ENCODE results near the gene MRPL53.
"Not testable (repeated sequence)": the region's sequence is repeated elsewhere in the genome, so short reads cannot be mapped to it uniquely, and the experiment has no call there.

Gene MRPL53

DNA sequence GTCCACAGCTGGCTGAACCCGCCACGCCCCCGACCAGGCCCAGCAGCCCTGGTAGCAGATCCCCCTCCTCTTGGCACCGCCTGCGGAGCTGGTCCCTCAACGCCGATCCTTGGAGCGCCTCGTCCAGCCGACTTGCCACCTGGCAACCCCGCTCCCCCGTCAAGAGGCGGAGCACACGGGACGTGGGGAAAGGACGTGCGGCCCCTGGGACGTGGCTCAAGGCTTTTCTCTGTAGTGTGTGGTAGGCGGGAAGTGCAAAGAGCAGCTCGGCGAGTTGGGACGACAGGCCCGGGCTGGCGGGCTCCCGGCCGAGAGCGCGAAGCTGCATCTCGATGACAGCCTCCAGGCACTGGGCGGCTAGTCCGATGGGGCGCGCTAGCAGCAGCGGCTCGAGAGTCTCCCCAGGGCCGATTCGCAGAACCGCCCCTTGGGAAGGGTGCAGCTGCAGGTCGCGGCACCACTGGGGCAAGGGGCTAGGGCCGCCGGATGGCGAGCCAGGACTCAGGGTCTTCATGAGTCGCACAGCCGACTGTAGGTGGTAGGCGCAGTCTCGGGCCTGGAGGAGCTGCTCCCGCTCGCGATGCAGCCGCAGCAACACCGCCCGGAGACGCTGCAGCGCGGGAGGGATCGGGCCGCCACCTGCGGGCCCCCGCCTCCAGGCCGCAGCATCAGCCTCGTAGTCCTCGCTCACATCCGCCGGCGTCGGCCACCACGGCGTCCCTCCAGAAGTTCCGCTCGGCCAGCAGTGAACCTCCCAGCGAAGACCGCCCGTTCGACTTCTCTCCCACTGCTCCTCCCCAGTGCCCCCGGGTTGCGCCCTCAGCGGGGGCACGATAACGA lies 9.7 kb upstream of the MRPL53 start:
- no peak for DNase-seq (ENCODE audit: low spot score)

DNA sequence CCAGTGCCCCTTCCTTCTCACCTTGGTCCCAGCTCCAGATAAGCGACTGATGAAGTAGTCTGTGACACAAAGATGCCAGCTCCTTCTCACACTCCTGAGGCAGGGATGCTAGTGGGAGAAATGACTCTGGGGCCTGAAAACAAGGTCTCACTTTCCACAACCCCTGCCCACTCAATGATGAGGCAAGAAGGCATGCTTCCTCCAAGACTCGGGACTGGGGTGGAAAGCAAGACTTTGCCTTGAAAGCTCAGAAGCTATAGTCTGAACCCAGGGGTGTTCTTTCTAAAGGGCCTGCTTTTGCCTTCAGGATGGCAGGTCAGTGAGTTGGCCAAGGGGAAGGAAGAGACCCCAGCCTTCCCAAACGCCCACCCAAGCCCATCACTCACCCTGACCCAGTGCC lies 9.0 kb upstream of the MRPL53 start:
- no peak for DNase-seq (ENCODE audit: low spot score)

DNA sequence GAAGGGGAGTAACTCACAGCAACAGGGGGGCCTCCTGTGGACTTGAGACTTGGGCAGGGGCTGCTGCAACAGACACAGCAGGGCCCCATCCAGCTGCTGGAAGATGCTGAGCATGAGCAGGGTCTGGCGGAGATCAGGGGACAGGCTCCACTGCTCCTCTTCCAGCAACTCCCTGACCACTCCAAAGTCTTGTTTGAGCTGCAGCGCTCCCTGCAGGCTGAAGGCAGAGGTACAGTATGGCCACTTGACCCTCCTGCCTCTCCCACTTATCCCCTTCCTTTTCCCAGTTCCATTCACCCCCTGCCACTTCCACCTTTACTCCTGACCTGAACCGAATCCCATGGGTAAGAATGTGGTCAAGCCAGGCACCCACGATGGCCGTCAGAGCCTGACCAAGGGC lies 2.4 kb upstream of the MRPL53 start:
- DNase-seq (ENCODE audit: low spot score), result no peak

DNA sequence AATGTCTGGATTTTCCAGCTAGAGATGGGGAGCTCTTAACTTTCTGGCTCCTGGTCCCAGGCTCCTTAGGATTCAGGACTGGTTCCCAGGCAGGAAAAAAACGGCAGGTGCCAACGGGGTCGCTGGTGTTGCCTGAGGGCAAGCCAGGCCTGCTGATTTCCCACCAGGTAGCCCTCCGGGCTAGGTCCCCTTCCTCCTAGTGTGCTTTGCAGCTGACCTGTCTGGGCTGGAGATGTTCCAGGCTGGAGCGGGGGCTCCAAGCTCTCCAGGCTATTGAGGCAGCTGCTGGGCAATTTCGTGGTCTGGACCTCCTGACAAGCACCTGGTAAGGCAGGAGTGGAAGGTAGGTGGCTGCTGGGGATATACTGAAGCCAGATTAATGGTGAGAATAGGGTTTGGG lies 2.0 kb upstream of the MRPL53 start:
- no peak for DNase-seq (ENCODE audit: low spot score)

DNA sequence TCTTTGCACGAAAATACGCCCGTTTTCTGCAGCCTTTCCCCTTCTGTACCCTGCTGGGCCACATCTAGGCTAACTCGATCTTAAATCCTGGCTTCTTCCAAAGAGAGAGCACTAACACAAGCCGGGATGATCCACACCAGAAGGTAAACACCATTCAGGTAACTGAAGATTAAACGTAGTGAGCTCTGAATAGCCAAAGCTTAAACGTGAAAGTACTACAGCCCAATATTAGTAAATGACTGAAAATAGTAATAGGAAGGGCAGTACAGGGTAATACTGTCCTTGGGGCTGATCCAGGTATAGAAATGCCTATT lies 422 bp upstream of the MRPL53 start:
- DNase-seq (ENCODE audit: low spot score), result no peak

DNA sequence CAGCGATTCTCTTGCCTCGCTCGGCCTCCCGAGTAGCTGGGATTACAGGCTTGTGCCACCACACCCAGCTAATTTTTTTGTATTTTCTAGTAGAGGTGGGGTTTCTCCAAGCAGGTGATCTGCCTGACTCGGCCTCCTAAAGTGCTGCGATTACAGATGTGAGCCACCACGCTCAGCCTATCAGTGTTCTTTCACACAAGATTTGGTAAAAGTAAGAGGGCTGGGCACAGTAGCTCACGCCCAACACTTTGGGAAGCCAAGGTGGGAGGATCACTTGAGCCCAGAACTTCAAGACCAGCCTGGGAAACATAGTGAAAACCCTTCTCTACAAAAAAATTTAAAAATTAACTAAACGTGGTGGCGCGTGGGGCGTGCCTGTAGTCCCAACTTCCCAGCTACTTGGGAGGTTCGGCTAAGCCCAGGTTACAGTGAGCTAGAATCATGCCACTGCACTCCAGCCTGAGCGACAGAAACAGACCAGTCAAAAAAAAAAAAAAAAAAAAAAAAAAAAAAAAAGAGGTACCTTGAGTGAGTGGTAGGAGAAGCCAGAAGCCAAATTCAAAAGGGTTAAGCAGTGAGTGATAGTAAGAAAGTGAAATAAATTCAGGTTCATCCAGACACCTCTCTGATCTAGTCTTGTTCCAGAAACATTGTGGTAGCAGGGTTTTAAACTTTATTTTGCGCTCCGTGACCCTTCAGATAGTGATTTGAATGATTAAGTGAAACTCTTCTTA lies 981 bp downstream of the MRPL53 start:
- no peak for DNase-seq (ENCODE audit: low spot score)

DNA sequence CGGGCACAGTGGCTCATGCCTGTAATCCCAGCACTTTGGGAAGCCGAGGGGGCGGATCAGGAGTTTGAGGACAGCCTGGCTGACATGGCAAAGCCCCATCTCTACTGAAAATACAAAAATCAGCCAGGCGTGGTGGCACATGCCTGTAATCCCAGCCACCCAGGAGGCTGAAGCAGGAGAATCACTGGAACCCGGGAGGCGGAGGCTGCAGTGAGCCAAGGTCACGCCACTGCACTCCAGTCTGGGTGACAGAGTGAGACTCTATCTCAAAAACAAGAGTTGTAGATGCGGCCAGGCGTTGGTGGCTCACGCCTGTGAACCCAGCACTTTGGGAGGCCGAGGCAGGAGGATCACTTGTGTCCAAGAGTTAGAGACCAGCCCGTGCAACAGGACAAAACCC lies 1.7 kb downstream of the MRPL53 start:
- not testable (repeated sequence) for DNase-seq (ENCODE audit: low spot score)

DNA sequence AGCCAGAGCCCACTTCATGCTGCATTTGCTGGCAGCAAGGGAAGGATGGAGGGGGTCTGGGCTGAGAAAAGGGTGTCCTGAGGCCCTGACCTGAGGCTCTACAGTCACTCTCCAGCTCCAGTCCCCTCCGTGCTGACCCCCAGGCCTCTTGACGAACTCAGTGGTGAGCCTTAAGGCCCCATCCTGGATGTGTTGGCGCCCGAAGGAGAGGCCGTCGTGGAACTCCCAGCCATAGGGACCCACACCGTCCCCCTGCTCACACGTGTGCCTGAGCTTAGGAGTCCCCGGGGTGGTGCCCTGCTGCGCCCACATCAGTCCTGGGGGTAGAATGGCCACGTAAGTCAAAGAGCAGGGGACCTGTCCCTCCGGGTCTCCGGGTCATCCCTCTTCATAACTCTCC lies 8.1 kb downstream of the MRPL53 start:
- DNase-seq (ENCODE audit: low spot score), result no peak

DNA sequence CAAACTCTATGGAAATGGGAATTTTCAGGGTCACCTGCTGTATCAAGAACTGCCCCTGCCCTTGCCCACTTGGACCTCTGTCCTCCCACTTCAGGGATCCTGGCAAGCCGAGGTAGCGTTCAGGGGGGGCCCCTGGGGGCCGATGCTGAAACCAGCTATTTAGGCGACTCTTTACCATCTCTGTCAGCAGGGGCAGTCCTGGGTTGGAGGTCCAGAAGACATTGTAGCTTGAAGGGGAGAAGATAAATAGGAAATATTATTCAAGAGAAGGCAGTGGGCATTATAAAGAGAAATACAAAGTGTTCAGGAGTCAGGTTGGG lies 9.7 kb downstream of the MRPL53 start:
- DNase-seq (ENCODE audit: low spot score), result no peak

DNA sequence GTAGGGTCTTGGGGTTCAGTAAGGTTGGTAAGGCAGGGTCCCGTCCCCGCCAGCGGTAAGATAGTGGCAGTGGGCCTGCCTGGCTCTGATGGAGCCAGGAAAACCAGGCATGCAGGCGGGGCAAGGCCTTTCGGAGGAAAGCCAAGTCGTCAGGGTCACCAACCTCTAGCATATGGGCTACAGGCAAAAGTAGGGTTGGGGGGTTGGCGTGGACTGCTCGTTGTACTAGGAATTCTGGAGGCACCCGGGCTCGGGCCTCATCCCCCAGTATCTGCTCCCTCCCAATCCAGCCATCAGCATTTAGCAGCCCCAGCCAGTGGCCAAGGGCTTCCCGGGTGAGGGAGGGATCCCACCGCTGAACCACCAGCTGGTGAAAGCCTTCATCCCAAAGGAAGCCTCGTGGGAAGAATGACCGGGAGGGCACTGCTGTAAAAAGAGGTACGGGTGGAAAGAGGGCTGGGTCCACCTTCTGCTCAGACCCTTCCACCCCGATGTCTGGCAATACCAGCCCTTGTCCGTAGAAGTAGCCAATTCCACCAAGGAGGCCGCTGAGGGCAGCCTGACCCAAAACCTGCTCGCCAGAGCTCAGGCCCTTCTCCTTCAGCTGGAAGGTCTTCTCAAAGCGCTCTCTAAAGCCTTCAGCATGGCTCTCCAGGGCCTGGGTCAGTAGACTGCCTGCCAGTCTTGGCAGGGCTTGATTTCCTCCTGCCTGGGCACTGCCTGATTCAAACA lies 10.3 kb downstream of the MRPL53 start:
- no peak for DNase-seq (ENCODE audit: low spot score)

DNA sequence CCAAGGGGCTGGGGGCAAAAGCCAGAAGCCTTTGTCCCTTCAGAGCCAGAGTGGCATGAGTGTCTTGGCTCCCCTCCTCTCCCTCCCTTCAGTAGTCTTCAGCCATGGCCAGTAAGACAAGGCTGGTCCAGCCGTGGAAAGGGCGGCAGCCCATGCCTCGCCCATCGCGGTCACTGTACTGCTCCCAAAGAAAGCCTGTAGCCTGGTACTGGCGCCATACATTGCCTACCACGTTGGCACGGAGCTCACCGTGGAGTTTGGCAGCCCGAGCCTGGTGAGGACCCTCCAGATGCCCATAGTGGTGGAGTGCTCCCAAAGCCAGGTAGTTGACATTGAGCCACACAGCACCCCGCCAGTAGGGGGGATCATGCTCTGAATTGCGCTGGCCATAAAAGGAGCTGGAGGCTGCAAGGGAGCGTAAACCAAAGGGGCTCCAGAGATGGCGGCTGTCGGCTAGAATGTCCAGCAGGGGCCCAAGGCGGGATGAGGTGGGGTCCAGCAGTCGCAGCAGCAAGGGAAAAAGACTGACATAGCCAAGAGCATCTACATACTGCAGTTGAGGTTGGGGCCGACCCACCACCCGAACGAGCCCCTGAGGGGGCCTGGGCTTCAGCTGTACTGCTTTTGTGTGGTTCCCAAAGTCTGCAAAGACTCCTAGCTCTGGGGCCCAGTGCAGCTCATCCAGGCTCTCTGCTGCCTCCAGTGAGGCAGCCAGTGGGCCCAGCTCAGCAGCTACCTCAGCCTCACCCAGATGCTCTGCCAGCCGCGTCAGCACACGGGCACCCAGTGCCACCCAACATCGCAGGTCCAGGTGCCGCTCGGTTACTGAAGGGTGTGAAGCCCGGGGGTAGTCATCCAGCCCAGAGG lies 11.1 kb downstream of the MRPL53 start:
- no peak for DNase-seq (ENCODE audit: low spot score)

DNA sequence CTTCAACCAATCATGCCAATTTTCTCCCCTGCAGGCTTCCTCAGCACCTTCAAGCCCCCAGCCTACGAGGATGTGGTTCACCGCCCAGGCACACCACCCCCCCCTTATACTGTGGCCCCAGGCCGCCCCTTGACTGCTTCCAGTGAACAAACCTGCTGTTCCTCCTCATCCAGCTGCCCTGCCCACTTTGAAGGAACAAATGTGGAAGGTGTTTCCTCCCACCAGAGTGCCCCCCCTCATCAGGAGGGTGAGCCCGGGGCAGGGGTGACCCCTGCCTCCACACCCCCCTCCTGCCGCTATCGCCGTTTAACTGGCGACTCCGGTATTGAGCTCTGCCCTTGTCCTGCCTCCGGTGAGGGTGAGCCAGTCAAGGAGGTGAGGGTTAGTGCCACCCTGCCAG lies 12.3 kb downstream of the MRPL53 start:
- DNase-seq (ENCODE audit: low spot score), result not testable (repeated sequence)

DNA sequence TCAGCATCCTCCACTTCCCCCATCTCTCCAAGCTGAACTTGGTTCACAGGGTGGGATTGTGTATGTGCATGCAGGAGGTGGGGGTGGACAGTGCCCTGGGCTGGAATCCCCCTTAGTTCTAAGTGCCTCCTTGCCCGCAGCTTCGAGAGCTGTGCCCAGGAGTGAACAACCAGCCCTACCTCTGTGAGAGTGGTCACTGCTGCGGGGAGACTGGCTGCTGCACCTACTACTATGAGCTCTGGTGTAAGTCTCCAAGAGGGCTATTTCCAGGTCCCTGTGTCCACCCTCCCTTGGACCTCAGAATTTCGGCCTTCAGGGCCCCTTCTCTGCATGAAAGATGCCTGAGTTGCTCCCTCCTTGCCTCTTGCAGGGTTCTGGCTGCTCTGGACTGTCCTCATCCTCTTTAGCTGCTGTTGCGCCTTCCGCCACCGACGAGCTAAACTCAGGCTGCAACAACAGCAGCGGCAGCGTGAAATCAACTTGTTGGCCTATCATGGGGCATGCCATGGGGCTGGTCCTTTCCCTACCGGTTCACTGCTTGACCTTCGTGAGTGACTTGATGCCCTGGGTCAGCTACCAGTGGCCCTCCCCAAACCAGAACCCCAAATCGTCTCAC lies 12.9 kb downstream of the MRPL53 start:
- not testable (repeated sequence) for DNase-seq (ENCODE audit: low spot score)

DNA sequence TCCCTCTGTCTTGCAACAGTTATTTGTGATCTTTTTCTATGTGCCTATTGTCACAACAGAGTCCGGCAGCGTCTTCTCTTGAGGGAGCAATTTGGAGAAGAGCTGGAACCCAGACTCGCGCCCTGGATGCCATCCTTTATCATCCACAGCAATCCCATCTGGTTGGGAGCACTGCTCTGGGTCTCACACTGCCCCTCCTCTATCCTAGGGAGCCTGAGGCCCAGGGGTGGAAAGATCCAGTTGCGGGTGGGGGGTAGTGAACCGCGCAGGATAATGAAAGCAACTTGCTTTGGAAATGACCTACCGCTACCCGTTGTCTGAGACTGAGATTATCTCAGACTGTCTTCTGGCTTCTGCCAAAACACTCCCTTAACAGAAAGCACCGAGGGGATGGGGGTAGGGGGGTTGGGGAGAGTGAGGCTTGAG lies 13.5 kb downstream of the MRPL53 start:
- DNase-seq (ENCODE audit: low spot score), result no peak

DNA sequence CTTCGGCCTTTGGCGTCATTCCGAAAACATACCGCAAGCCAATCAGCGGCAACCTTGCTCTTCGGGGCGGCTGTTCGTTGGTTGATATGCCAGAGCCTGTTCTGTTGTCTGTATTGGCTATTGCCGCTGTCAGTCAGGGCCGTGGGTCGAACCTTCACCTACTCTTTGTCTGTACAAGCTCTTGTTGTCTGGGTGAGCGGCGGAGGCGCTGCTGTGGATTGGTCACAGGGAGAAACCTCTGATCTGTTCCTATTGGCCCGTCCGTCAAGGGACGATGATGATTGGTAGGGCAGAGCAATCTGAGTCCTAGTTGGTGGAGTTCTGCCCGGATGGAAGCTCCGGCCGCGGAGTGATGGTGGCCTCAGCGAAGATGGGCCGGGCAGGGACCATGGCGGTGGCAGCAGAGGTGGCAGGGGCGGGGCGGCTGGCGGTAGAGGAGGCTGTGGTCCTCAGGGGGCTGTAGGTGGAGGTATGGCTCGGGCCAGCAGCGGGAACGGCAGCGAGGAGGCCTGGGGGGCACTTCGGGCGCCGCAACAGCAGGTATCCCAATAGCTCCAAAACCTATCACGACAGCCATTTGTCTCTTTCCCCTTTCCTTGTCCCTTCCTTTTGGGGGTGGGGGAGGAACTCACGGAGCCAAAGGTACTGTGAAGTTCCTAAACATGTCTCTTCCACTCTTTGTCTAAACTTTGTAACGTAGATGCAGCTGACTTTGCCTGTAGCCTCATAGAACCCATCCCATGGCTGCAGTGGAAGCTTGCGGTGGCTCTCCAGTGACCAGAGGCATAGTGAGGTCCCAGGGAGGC lies 14.1 kb downstream of the MRPL53 start, which contains the start of gene WBP1:
Gene WBP1, plus strand, starts transcription at position 307 of the 806 bp plus-strand sequence. Its CDS starts 165 bp downstream, at position 472.
- DNase-seq (ENCODE audit: low spot score), result peak; percentile 100

DNA sequence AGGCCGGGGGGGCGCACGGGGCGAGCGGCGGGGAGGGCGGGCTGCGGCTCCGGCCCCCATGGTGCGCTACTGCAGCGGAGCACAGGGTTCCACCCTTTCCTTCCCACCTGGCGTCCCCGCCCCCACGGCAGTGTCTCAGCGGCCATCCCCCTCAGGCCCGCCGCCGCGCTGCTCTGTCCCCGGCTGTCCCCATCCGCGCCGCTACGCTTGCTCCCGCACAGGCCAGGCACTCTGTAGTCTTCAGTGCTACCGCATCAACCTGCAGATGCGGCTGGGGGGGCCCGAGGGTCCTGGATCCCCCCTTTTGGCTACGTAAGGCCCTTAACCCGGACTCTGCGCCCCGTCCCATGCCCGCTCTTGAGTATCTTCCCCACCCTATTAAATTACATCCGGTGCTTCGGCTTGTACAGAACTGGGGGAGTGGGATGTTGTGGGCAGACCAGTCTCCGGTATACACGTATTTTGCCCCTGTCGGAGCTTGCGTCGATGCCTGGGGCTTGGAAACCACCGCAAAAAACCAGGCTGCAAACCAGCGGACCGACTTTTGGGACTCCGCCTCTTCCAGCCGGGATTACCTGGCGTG lies 14.8 kb downstream of the MRPL53 start:
- DNase-seq (ENCODE audit: low spot score), result no peak

DNA sequence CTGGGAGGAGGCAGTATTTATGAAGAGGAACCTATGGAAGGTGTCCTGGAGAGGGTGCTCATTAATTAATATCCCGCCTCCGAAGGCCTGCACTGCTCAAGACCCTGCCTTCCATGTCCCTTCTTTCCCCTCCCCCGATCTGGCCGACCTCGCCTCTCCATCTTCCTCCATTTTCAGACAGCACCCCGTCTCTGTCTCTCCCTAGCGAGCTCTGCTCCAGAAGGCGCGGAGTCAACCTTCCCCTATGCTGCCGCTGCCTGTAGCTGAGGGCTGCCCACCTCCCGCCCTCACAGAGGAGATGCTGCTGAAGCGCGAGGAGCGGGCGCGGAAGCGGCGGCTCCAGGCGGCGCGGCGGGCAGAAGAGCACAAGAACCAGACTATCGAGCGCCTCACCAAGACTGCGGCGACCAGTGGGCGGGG lies 15.3 kb downstream of the MRPL53 start:
- no peak for DNase-seq (ENCODE audit: low spot score)

DNA sequence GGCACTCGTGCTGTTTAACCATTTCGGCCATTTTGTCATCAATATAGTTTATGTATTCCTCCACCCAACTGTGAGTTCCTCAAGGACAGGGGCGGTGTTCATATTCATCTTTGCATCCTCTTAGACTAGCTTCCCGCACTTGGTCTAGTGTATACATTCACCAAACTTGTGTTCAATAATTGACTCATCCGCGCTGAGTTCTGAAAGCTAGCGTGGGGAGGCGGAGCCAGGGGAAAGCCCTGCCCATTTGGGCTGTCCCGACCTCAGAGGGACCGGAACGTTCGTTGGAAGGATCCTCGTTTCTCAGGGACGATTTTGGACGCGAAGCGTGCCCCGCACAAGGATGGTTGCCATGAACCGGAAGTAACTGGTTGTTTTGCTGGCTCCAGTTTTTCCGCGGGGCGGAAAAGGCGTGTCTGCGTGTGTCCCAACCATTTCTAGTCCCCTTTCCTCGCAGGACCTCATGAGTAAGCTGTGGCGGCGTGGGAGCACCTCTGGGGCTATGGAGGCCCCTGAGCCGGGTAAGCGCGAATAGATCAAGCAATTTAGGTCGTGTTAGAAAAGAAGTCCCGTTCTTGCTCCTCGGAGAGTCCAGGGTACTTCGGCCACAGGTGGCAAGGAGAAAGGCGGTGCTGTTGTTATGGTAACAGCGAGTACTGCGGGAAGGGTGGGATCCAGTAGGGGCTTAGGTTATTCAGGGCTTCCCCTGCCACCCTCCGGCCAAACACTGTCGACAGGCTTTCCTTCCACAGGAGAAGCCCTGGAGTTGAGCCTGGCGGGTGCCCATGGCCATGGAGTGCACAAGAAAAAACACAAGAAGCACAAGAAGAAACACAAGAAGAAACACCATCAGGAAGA lies 17.6 kb downstream of the MRPL53 start, which contains the start of gene INO80B:
Gene INO80B, plus strand, starts transcription at position 434 of the 858 bp plus-strand sequence. Its CDS starts 30 bp downstream, at position 464.
- DNase-seq (ENCODE audit: low spot score), result peak; percentile 96

DNA sequence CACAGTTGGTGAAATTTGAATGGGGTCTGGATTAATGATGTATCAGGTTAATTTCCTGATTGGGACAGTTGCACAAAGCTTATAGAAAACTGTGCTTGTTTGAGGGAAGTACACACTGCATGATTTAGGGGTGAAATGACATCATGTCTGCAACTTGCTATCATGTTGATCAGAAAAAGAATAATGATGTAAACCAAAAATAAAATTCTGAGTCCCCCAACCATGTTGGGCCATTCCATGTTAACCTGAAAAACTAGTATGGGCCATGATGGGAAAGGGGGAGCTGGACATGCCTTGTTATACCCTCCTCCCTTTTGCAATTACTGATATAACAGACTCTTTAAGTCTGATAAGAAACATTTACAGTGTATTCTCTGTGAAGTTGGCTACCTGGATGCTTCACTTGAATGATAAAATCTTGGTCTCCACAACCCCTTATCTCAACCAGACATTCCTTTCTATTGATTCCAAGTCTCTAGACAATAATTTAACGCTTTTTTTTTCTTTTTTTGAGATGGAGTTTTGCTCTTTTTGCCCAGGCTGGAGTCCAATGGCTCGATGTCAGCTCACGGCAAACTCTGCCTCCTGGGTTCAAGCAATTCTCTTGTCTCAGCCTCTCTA lies 21.8 kb downstream of the MRPL53 start:
- no peak for DNase-seq (ENCODE audit: low spot score)
